Measurements from ENCODE around the gene ALOX15.
"Not testable (repeated sequence)": the region's sequence is repeated elsewhere in the genome, so short reads cannot be mapped to it uniquely, and the experiment has no call there.

Gene ALOX15

DNA sequence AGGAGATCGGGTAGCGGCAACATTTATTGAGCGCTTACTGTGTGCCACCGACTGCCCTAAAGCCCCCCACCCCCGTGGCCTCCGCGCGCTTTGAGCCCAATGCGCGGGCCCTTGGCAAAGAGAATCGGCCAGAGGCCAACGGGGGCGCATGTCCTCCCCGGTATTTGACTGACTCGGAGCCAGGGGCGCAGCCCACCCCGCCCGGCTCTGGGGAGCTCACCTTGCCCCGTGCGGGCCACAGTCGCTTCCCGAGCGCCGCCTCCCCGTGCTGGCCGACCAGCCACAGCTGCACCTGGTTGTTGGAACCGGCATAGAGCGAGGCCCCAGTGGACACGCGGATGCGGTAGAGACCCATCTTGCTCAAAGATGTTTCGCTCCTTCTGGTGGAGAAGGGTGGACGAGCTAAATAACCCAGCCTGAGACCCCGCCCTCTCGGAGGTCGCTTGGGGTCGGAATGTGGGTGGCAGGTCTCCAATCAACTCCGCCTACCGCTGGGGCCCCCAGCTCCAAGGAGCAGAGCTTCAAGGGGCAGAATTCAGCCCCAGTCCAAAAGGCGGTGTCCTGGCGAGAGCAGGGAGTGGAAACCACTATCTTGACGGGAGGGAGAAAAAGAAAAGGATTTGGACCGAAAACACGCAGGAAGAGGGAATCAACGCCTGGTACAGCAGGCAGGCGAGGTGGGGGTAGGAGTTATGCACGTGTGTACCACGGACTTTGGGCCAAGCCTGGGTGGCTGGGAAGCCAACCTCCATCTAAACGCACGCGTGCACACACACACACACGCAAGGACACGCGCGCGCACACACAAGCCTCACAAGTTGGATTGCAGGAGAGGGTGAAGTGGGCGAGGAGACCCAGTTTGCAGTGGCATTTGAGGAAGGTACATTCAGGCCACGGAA is at the start of gene ALOX15:
ALOX15 (minus strand) TSS at position 382 of the 899 bp plus-strand sequence; CDS start at position 355, 27 bp downstream.
- DNase-seq, result no peak

- no peak for DNase-seq
Measured at GRCh38 chr17:4690745-4691144, 49.3 kb upstream of the ALOX15 start.

GRCh38 chr17:4689872-4690271 is 48.4 kb upstream of the ALOX15 start:
- DNase-seq, result not testable (repeated sequence)

DNA sequence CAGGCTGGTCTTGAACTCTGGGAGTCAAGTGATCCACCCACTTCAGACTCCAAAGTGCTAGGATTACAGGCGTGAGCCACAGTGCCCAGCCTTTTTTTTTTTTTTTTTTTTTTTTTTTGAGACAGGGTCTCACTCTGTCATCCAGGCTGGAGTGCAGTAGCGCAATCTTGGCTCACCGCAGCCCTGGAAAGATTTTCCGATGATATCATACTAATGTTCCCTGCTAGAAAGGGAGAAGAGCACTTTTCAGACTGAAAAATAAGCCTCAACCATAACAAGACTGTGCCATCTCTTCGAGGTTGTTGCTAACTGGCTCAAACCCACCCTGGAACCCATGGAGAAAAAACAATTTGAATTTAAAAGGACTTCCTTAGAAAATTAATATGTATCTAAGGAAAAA is 42.3 kb upstream of the ALOX15 start:
- DNase-seq, result not testable (repeated sequence)

DNA sequence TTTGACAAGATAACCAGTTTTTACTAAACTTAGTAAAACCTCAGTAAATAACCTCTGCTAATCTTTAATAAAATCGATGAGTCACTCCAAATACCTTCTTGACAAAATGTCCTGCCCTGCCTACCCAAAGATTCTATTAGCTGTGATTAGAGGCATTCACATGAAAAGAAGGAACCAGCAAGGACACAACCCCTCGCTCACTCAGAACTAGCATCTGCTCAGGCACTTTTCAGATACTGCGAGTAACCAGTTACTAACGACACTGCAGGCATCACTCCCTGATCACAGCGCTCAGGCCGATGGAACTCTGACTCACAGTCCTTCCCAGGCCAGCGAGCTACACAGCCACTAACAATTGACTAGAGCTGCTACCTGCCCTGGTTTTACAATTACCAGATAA is 38.2 kb upstream of the ALOX15 start:
- no peak for DNase-seq

- no peak for DNase-seq
Measured at GRCh38 chr17:4678448-4679026, 37.1 kb upstream of the ALOX15 start.

DNA sequence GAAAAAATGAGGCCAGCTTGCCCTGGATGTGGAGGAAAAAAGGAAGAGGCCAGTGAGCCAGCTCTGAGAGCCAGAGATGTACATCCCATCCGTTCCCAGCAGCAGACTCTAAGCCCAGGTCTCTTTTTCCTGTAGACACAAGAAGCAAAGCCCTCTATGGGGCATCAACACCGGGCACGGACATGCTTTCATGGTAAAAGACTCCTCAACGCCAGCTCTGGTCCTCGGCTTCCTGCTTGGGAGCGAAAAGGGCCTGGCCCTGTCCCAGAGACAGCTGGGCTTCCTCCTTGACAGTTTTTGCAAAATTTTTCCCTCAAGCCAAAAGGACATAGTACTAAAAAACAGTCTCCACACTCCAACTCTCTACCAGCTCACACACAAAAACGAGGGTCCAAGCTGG is 35.3 kb upstream of the ALOX15 start:
- DNase-seq, result no peak

- DNase-seq, result no peak
Measured at GRCh38 chr17:4675791-4676190, 34.3 kb upstream of the ALOX15 start.

DNA sequence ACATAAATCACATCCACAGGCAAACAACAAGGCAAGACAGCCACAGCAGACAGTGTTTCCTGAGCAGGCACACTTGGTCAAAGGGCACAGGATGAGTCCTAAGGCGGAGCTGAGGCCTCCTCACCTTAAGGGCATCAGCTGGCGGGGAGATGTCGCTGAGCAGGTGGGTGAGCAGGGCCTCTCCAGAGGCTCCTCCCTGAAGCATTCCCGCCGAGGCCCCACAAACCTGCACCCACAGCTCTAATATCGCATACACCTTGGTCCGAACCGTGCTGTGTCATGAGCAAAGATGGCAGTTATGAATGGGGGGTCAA is 33.2 kb upstream of the ALOX15 start:
- no peak for DNase-seq

DNA sequence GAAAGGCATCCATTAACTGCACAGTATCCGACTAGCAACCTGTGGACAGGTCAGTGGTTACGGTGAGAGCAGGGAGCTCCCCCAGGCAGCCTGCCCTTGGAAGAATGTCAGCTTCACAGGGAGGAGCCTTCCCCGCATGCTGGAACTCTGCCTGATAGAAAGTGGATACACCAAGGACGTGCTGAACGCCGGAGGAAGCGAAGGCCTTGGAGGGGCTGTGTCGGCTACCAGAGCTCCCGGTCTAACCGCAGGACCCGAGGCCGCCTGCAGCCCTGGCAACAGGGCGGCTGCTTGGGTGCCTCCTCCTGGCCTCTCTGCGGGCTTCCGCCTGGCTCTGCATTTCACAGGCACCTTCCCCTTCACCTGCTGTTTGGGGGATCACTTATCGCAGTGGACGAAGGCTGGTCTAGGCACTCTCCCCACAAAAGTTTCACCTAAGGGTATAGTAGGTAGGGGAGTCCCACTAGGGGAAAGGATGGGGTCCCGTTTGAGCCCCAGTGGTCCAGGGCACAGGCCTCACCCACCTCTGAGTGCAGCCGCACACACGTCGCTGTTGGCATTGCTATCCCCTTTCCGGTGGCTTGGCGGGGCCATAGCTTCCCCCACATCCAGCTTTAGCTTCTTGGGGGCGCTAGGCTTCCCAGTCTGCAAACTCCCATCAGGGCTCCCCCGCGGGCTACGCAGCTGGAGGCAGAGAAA is 32.7 kb upstream of the ALOX15 start:
- DNase-seq, result no peak

DNA sequence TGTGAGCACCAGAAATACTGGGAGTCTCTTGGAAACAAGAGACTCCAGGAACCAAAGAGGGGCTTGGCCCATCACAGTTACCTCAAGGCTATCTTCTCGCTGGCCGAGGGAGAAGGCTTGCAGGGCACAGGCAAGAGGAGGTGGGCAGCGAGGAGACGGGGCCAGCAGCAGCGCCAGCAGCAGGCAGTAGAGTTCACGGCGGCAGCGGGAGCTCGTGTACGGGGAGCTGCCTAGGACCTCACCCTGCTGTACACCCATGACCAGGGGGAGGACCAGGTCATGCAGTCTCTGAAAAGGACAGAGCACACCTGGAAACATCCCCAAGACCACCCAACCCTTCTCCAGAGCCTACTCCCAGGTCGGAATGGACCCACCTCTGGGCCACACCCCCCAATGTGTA is 31.7 kb upstream of the ALOX15 start:
- no peak for DNase-seq

- no peak for DNase-seq
Measured at GRCh38 chr17:4672751-4673150, 31.3 kb upstream of the ALOX15 start.

DNA sequence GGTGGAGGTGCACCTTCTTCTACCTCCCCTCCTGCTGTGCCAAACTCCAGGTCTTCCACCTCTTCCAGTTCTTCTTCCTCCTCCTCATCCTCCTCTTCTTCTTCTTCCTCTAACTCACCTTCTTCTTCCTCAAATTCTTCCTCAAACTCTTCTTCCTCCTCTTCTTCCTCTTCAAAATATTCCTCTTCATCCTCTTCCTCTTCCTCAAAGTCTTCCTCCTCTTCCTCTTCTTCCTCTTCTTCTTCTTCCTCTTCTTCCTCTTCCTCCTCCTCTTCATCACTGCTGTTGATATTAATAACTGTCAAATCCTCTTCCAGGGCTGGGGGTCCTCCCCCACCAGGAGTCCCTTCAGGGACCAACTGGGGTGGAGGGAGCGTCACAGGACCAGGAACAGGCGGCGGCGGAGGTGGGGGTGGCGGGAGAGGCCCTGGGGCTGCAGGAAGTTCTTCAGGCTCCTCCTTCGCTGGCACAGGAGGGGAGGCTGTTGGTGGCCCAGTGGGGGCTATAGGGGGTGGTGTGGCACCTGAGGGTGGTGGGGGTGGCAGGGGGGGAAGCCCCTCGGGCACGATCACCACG is 30.7 kb upstream of the ALOX15 start:
- DNase-seq, result no peak

DNA sequence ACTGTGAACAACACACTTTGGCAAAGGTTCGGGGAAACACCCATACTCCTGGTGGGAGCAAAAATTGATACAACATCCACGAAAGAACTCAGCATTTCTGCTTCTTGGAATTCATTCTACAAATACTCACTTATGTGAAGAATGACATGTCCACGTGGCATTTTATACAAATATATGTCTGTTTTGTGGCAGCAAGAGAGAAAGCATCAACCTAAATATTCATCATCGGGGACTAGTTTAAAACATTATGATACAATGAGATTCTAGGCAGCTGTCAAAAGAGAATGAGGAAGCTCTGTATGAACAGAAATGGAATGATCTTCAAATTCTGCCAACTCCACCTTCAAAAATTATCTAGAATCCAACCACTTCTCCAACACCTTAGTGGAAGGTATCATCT is 25.7 kb upstream of the ALOX15 start:
- DNase-seq, result no peak

GRCh38 chr17:4666296-4666695 is 24.8 kb upstream of the ALOX15 start:
- DNase-seq, result no peak

DNA sequence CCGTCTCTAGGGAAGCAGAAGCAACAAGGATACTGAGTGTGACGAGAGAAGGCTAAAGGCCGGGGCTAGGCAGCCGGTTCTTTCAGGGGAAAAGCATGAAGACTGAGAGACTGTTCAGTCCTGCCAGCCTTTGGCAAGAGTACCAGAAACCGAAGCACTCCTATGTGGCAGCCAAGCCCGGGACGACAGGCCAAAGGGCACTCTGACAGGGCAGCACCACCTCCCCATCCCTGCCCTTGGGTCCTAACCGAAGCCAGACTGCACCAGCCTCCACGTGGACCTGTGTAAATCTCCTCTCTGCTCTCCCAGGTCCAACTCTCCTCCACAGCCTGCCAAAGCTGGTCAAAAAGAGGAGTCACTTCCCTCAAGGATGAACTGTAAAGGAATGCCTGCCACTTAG is 23.5 kb upstream of the ALOX15 start:
- DNase-seq, result no peak

GRCh38 chr17:4664230-4664629 is 22.8 kb upstream of the ALOX15 start:
- DNase-seq, result no peak

- no peak for DNase-seq
Measured at GRCh38 chr17:4663711-4664110, 22.2 kb upstream of the ALOX15 start.

- no peak for DNase-seq
Measured at GRCh38 chr17:4658478-4659305, 17.2 kb upstream of the ALOX15 start.

GRCh38 chr17:4657678-4658077 is 16.2 kb upstream of the ALOX15 start:
- DNase-seq, result no peak

DNA sequence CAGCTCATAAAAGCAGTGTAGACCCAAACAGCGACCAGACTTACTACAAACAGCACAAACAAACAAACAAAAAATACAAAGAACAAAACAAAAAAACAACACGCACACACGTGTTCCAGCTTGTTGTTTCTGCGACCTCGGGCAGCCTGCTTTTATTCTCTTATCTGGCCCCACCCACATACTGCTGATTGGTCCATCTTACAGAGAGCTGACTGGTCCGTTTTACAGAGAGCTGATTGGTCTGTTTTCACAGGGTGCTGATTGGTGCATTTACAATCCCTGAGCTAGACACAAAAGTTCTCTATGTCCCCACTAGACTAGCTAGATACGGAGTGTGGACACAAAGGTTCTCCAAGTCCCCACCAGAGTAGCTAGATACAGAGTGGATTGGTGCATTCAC is 14.5 kb upstream of the ALOX15 start:
- not testable (repeated sequence) for DNase-seq

- no peak for DNase-seq
Measured at GRCh38 chr17:4652997-4653396, 11.5 kb upstream of the ALOX15 start.

DNA sequence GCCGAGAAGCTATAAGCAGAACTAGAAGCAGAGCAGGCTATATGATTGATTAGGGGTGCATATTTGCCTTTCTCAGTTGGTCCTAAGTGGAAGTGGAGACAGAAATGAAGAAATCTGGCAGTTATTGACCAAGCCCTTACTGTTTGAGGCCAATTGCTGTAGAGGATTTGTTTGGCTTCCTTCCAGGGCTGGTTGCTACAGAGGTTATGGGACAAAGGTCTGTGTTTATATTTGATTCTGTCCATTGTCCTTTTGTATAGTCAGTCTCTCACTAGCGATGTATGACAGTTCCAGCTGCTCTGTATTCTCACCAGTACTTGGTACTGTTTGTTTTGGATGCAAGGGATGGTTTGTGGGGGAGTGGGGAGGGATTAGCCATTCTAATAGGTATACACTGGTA is 7.3 kb upstream of the ALOX15 start:
- DNase-seq, result peak; percentile 89
